ENCODE data around the gene RB1.

GRCh38 chr13:48265217-48265815 is 38.2 kb upstream of the RB1 start:
- TF ChIP-seq JUNB (IDR thresholded peaks at IDR 0.05; ENCODE audit: unreplicated experiment) = no peak
- no peak for TF ChIP-seq EZH2 (IDR thresholded peaks at IDR 0.05; ENCODE audit: low read depth, unreplicated experiment)
- no peak for TF ChIP-seq CTCF (conservative IDR thresholded peaks at IDR 0.05; ENCODE audit: low read depth in 2 of 2)
- TF ChIP-seq REST (IDR thresholded peaks at IDR 0.05; ENCODE audit: unreplicated experiment) = no peak
- no peak for TF ChIP-seq POLR2AphosphoS5 (IDR thresholded peaks at IDR 0.05; ENCODE audit: low read depth)
- no peak for TF ChIP-seq STAT1 (IDR thresholded peaks at IDR 0.05; ENCODE audit: unreplicated experiment)
- TF ChIP-seq CREB1 (CRISPR knock-in tag; IDR thresholded peaks at IDR 0.05; ENCODE audit: low read depth) = no peak
- TF ChIP-seq ZNF462 (CRISPR knock-in tag; IDR thresholded peaks at IDR 0.05) = no peak
- no peak for TF ChIP-seq ETS1 (IDR thresholded peaks at IDR 0.05)
- TF ChIP-seq EZH2phosphoT487 (IDR thresholded peaks at IDR 0.05; ENCODE audit: unreplicated experiment) = no peak
- TF ChIP-seq ZNF114 (CRISPR knock-in tag; IDR thresholded peaks at IDR 0.05) = no peak

All from GM23338 (cell line).